HEK293T (cell line): ENCODE measurements around the gene GJB2.
A peak's percentile ranks its signal among the peaks of the same experiment; 100 is the strongest.
"Not testable (repeated sequence)": the region's sequence is repeated elsewhere in the genome, so short reads cannot be mapped to it uniquely, and the experiment has no call there.

Experiments used
- CTCF ChIA-PET: fragments of 350-600 bp; formaldehyde crosslinking; extraction: SDS; loops from one replicate; lab custom pipeline; 2021; ENCODE audit warnings: antibody characterized with exemption, inconsistent platforms; lab: Yijun Ruan, JAX
- POLR2A ChIA-PET: fragments of 350-600 bp; formaldehyde crosslinking; extraction: SDS; loops from one replicate; lab custom pipeline; 2020; ENCODE audit warnings: antibody characterized with exemption, inconsistent platforms; lab: Yijun Ruan, JAX
- DNase-seq: peaks from one replicate; pipeline ENCODE4 v3.0.0; 2012; ENCODE audit warnings: mixed read lengths; ENCODE audit errors: extremely low spot score
- ARNT ChIP-seq: fragments of 450-650 bp; IDR thresholded peaks from 2 replicates; pipeline ENCODE4 v1.6.1; 2017; ENCODE audit warnings: mild to moderate bottlenecking
- CTBP1 ChIP-seq: fragments of 450-650 bp; IDR thresholded peaks from 2 replicates; pipeline ENCODE4 v1.6.1; 2016; ENCODE audit warnings: borderline replicate concordance
- ELF4 ChIP-seq: fragments of 450-650 bp; IDR thresholded peaks from 2 replicates; pipeline ENCODE4 v1.6.1; 2017; ENCODE audit warnings: antibody characterized with exemption
- FOXA1 ChIP-seq: fragments of 450-650 bp; IDR thresholded peaks from 2 replicates; pipeline ENCODE4 v1.6.1; 2016; ENCODE audit warnings: mild to moderate bottlenecking
- FOXK2 ChIP-seq: fragments of 450-650 bp; IDR thresholded peaks from 2 replicates; pipeline ENCODE4 v1.6.1; 2016; ENCODE audit warnings: mild to moderate bottlenecking
- FOXM1 ChIP-seq: fragments of 450-650 bp; IDR thresholded peaks from 2 replicates; pipeline ENCODE4 v1.6.1; 2017; ENCODE audit warnings: mild to moderate bottlenecking, borderline replicate concordance
- HDGF ChIP-seq: fragments of 450-650 bp; IDR thresholded peaks from 2 replicates; pipeline ENCODE4 v1.6.1; 2017; ENCODE audit warnings: antibody characterized with exemption, borderline replicate concordance
- L3MBTL2 ChIP-seq: fragments of 450-650 bp; conservative IDR thresholded peaks from 2 replicates; pipeline ENCODE4 v1.6.1; 2016; ENCODE audit warnings: mild to moderate bottlenecking
- LEF1 ChIP-seq: fragments of 450-650 bp; IDR thresholded peaks from 2 replicates; pipeline ENCODE4 v1.6.1; 2017; ENCODE audit warnings: mild to moderate bottlenecking, borderline replicate concordance
- NFRKB ChIP-seq: fragments of 450-650 bp; IDR thresholded peaks from 2 replicates; pipeline ENCODE4 v1.6.1; 2016; ENCODE audit warnings: mild to moderate bottlenecking, moderate library complexity
- PKNOX1 ChIP-seq: fragments of 450-650 bp; IDR thresholded peaks from 2 replicates; pipeline ENCODE4 v1.6.1; 2016
- SP1 ChIP-seq: fragments of 450-650 bp; IDR thresholded peaks from 2 replicates; pipeline ENCODE4 v1.6.1; 2017
- SUZ12 ChIP-seq: fragments of 450-650 bp; IDR thresholded peaks from 2 replicates; pipeline ENCODE4 v1.6.1; 2016; ENCODE audit warnings: mild to moderate bottlenecking
- TARDBP ChIP-seq: fragments of 450-650 bp; IDR thresholded peaks from 2 replicates; pipeline ENCODE4 v1.6.1; 2016
- ZNF384 ChIP-seq: fragments of 450-650 bp; IDR thresholded peaks from 2 replicates; pipeline ENCODE4 v1.6.1; 2016

Gene GJB2

GRCh38 chr13:20161951-20162300, 30.8 kb downstream of the GJB2 start:
- no peak for DNase-seq
- CTCF ChIA-PET: interaction anchor here (0.6 kb wide), 1 partner anchor 1344 kb away, joined by 3 read pairs; no protein-coding TSS in a partner anchor

GRCh38 chr13:20161275-20161950, 31.3 kb downstream of the GJB2 start:
- CTCF ChIA-PET: interaction anchor here (1.3 kb wide), 1 partner anchor 34 kb away, joined by 6 read pairs; no protein-coding TSS in a partner anchor
- DNase-seq: no peak
- POLR2A ChIA-PET: no interaction called here
- TF ChIP-seq SUZ12 (no peak), FOXK2 (no peak), NFRKB (no peak), ELF4 (no peak), FOXA1 (no peak), TARDBP (no peak), CTBP1 (no peak), ARNT (no peak), SP1 (no peak)

More at GRCh38 chr13:20161951-20162300, 30.8 kb downstream of the GJB2 start:
- TF ChIP-seq FOXK2: no peak
- no peak for TF ChIP-seq ARNT
- TF ChIP-seq SUZ12: no peak
- no peak for TF ChIP-seq L3MBTL2
- no peak for TF ChIP-seq HDGF
- TF ChIP-seq FOXA1: no peak
- no peak for TF ChIP-seq SP1
- no peak for TF ChIP-seq NFRKB
- TF ChIP-seq TARDBP: no peak
- TF ChIP-seq PKNOX1: no peak
- TF ChIP-seq ELF4: no peak
- TF ChIP-seq LEF1: no peak
- TF ChIP-seq ZNF384: no peak
- POLR2A ChIA-PET: interaction anchor here (0.7 kb wide), 1 partner anchor 34 kb away, joined by 3 read pairs; no protein-coding TSS in a partner anchor

GRCh38 chr13:20160306-20161274, 32.1 kb downstream of the GJB2 start, which contains the start of gene GJA3:
Gene GJA3, minus strand, starts transcription at chr13:20161052. Its CDS starts 17,764 bp downstream, at chr13:20143288.
- ChIA-PET POLR2A (interaction anchor here (1.2 to 2.3 kb wide), 2 partner anchors 33 to 42 kb away, joined by 3 to 18 read pairs; no protein-coding TSS in a partner anchor), CTCF (interaction anchor here (1.3 kb wide), 2 partner anchors 33 to 176 kb away, joined by 3 to 6 read pairs; no protein-coding TSS in a partner anchor)
- DNase-seq: peak; percentile 25
- TF ChIP-seq ELF4: no peak
- no peak for TF ChIP-seq FOXA1
- TF ChIP-seq TARDBP: no peak
- TF ChIP-seq FOXM1: no peak
- no peak for TF ChIP-seq SP1
- no peak for TF ChIP-seq PKNOX1
- no peak for TF ChIP-seq L3MBTL2

- DNase-seq: no peak
- POLR2A ChIA-PET: interaction anchor here (0.9 to 2.3 kb wide), 4 partner anchors 18 to 41 kb away, joined by 3 to 18 read pairs (median 4); no protein-coding TSS in a partner anchor
Observed at GRCh38 chr13:20159646-20160305, 33.0 kb downstream of the GJB2 start.

GRCh38 chr13:20157151-20157796, 35.5 kb downstream of the GJB2 start:
- CTCF ChIA-PET: no interaction called here
- DNase-seq: no peak
- POLR2A ChIA-PET: no interaction called here
- no peak for TF ChIP-seq HDGF

More at GRCh38 chr13:20159646-20160305, 33.0 kb downstream of the GJB2 start:
- CTCF ChIA-PET: interaction anchor here (0.7 to 1.3 kb wide), 3 partner anchors 32 to 254 kb away, joined by 3 to 6 read pairs (median 6); no protein-coding TSS in a partner anchor
- peak; percentile 37; the same call in 1 of the 2 replicates for TF ChIP-seq PKNOX1
- TF ChIP-seq SUZ12: no peak

GRCh38 chr13:20156702-20157101, 36.0 kb downstream of the GJB2 start:
- ChIA-PET POLR2A (no interaction called here), CTCF (no interaction called here)
- no peak for TF ChIP-seq TARDBP
- TF ChIP-seq FOXM1: no peak
- DNase-seq: no peak

GRCh38 chr13:20153290-20153689, 39.4 kb downstream of the GJB2 start:
- POLR2A ChIA-PET, CTCF ChIA-PET, DNase-seq: not testable (repeated sequence)
